ENCODE measurements around the gene SUPT5H.
A peak's percentile ranks its signal among the peaks of the same experiment; 100 is the strongest.

SUPT5H gene

GRCh38 chr19:39445196-39446111, at the start of gene SUPT5H:
Gene SUPT5H, plus strand, starts transcription at chr19:39445582. Its CDS starts 309 bp downstream, at chr19:39445891.
- DNase-seq: peak; percentile 97 to 98

DNA sequence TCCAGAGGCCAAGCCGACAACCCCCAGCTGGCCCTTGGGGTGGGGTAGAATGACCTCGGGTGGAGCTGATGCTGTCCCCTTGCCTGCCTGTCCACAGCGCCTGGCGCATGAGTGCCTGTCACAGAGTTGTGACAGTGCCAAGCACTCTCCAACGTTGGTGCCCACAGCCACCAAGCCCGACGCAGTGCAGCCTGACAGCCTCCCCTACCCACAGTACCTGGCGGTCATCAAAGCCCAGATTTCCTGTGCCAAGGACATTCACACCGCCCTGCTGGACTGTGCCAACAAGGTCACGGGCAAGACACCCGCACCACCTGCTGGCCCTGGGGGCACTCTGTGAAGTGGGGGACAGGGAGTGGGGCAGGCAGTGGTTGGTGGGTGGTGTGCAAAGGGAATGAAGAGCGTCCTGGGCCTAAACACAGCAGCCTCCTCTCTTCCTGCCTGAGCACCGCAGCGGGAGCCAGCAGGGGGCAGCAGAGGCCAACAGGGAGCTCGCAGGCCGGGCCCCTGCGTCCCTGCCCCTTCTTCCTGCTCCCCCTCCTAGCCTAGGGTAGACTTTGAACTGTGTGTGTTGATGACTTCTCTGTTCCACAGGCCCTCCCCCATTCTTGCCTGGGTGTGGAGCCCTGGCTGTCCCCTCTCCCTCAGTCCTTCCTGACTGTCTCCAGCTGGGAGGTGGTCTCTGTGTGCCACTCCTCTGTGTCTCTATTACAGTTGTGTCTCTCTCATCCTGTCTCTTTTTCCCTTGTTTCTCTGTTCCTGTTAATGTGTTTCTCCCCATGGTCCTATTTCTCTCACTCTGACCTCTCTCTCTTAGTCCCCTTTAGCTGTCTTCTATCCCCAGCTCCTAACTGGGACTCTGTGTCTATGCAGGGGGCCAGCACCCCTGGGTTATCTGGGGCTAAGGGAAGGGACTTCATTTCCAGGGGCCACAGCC, 47.8 kb upstream of the SUPT5H start:
- DNase-seq: peak; percentile 90 to 96

GRCh38 chr19:39398297-39398864, 47.0 kb upstream of the SUPT5H start:
- DNase-seq: peak; percentile 47 to 59

- no peak for DNase-seq
Observed at GRCh38 chr19:39399668-39400050, 45.7 kb upstream of the SUPT5H start.

GRCh38 chr19:39400061-39400460, 45.3 kb upstream of the SUPT5H start:
- no peak for DNase-seq

GRCh38 chr19:39401070-39401548, 44.3 kb upstream of the SUPT5H start:
- DNase-seq: no peak

GRCh38 chr19:39401549-39402345, 43.6 kb upstream of the SUPT5H start:
- DNase-seq: peak; percentile 73 to 79

DNA sequence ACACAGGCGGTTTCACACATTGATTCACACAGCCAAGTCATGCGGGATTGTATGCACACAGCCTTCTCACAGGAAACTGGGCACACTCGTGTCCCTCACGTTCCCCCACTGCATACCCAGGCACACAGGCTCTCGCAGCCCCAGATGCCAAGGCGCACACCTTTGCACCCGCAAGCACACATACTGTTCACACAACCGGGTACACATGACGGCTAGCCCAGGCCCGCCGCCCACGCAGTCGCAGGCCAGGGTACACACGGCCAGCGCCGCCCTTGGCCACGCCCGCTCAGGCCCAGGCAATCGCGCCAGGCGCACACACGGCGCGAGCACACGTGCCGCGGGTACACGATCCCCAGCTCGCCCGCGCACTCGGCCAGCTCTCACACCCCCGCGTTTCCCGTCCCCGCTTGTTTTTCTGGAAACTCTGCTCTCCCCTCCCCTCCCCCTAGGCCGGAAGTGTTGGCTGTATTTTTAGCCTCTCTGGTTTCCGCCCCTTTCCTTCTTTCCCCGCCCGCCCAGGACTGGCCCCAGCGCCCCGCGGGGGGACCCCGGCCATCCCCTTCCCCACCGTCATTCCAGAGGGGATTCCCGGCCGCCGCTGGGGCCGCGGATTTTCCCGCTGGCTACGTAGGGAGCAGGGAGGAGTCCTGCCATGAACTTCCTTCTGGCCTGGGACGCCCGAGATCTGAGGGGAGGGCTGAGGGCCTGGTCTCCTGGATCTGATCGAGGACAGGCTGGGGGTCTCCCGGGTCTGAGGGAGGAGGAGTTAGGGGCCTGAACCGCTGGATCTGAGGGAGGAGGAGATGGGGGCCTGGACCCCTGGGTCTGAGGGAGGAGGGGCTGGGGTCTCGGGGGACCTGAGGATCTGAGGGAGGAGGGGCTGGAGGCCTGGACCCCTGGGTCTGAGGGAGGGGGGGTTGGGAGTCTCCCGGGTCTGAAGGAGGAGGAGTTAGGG, 42.8 kb upstream of the SUPT5H start:
- peak; percentile 80 to 88 for DNase-seq

DNA sequence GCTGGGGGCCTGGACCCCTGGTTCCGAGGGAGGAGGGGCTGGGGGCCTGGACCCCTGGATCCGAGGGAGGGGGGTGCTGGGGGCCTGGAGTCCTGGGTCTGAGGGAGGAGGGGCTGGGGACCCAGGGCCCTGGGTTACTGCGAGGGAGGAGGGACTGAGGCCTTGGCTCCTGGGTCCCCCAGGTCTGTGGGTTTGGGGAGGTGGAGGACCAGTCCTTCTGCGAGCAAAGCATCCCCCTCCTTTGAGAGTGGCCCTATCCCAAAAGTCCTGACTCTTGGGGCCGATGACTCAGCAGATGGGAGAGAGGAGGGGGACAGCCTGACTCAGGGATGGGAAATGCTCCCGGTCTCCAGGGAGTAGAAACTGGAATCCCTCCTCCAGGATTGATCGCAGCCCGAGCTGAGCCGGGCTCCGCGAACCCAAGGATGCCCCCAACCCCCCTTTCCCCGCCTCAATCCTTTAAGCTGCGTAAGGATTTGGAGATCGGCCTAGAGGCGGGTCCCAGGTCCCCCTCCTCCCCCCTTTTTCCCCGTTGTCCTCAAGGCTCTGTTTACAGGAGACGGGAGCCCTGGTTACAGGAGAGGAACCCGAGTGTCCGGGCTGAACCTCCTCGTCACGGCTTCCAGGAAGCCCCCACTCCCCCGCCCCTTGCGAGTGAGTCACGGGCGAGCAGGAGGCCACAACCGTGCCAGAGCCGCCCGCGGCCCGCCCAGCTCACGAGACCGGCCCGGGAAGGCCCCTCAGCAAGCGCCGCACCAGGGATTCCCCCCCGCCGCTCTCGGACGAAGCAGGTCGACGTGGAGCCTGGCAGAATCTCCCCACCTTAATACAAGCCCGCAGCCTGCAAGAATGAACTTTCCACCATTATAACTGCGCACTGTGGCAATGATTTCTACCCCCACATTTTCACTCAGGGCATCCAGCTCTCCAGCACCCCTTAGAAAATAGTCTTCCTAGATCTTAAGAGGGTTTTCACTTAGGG, 41.8 kb upstream of the SUPT5H start:
- DNase-seq: peak; percentile 94 to 95

DNA sequence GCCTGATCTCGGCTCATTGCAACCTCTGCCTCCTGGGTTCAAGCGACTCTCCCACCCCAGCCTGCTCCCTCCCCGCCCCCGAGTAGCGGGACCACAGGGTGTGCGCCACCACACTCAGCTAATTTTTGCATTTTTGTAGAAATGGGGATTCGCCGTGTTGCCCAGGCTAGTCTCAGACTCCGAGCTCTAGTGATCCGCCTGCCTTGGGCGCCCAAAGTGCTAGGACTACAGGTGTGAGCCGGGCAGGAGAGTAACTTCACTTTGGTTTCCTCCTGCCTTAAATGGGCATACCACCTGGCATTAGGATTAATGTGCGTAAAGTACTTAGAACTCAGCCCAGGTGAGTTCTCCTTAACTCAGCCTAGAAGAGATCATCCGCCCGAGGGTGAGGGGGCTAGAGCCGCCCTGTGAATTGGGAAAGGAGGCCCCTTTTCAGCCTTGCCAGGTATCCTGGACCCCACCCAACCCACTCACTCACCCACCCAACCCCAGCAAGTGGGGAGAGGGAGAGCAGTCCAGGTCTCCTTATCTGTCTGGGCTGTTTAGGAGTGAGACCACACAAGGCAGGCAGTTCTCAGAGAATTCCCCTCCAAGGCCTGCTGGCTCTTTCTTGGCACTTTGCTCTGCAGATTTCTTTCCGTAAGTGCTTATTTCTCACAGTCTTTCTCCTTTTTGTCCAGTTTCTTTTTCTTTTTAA, 40.0 kb upstream of the SUPT5H start:
- peak in 1 of 2 donors; percentile 17 for DNase-seq

GRCh38 chr19:39405958-39406655, 39.3 kb upstream of the SUPT5H start:
- DNase-seq: peak; percentile 91 to 93

DNA sequence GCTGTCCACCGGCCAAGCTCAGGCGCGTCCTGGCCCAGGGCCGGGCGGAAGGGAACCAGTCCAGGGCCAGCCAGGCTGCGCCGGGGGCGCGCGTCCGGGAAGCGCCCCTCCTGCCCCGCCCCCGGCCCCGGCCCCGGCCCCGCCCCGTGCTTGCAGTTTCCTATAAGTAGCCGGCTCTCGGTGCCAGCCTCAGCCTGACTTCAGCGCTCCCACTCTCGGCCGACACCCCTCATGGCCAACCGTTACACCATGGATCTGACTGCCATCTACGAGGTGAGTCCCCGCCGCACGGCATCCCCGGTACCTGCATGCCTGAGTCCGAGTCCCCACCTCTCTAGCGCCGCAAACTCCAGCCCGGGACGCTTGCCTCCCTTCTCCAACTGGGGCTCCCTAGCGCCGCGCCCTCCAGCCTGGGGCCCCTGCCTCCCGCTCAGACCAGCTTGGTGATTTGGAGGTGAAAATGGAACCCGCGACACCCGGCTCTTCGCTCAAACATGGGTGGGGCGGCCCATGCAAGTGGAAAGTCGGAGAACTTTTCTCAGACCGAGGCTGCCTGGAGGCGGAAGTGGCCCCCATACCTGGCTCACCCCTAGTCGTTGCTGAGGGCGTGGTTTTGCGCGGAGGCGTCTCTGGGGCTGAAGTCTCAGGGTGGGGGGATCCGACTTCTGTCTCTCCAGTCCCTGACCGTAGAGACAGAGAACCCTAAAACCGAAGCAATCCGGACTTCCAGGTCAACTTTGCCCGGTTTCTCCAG, 38.5 kb upstream of the SUPT5H start, which contains the start of gene ZFP36:
Gene ZFP36, plus strand, starts transcription at position 192 of the 754 bp plus-strand sequence. Its CDS starts 58 bp downstream, at position 250.
- DNase-seq: peak; percentile 87 to 90

DNA sequence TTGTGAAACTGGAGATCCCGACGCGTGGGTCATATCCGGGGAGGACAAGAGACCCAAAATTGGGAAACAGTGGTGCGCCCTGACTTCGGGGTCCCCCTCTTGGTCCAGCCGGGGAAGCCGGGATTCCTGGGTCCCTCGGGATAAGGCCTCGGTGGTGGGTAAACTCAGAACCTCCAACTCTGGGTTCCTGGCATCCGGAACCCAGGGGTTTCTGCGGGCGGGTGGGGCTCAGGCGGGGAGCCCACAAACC, 38.0 kb upstream of the SUPT5H start:
- no peak for DNase-seq

GRCh38 chr19:39407660-39408391, 37.6 kb upstream of the SUPT5H start:
- DNase-seq: peak; percentile 45 to 59

- no peak for DNase-seq
Observed at GRCh38 chr19:39408392-39409207, 36.8 kb upstream of the SUPT5H start.
